Metanephros (tissue), 1 donor: ENCODE data around the gene ZNF180. TPM values are rescaled to one million over a fixed set of nuclear protein-coding genes. Genes with fewer than 3 reads are reported as not detected.

ENCODE experiments used
- total RNA-seq: library from RNA; depleted of rRNA; stranded (reverse); fragments of >200 nt; gene quantifications from one replicate; pipeline ENCODE4 v1.2.3, GENCODE V29; 2014

ZNF180 gene
- 15.0 TPM for total RNA-seq

GRCh38 chr19:44499962-44500949 lies at the start of gene ZNF180:
ZNF180 (minus strand) TSS chr19:44500522; CDS start chr19:44497334, 3,188 bp downstream.

DNA sequence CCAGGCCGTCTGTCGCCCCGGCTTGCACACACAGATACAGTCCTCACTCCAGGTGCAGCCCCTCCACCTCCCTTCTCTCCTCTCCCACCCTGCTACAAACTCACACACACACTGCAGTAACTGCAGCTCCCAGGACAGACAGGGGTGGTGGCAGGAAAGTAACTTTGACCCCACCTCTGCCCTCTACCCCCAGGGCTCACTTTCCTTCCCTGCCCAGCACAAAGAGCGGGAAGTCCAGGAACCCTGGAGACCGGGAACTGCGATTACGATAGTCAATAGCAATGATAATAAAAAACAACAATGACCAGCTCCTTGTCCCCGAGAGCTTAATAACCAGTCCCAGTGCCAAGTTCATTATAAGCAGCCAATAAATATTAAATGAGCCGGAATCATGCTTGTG lies 29.2 kb upstream of the ZNF180 start, which contains the start of gene CEACAM20:
CEACAM20 (minus strand) TSS at position 140 of the 400 bp plus-strand sequence. CDS start 166 bp downstream, outside the sequence.

GRCh38 chr19:44447916-44448674 lies 52.2 kb downstream of the ZNF180 start, which contains the start of gene ZNF229:
ZNF229 (minus strand) TSS chr19:44448472; CDS start chr19:44442847, 5,625 bp downstream.

Other genes with a start within 250 kb of the ZNF180 start
- gene ZNF233, start 240.6 kb downstream of the ZNF180 start, total RNA-seq: 2.6 TPM
- 13.5 TPM for gene ZNF235, start 195.5 kb downstream of the ZNF180 start, total RNA-seq
- gene ZNF112, start 143.8 kb downstream of the ZNF180 start, total RNA-seq: 11.9 TPM
- 6.4 TPM for gene ZNF285, start 98.9 kb downstream of the ZNF180 start, total RNA-seq
- 10.8 TPM for gene ZNF229, start 52.0 kb downstream of the ZNF180 start, total RNA-seq
- gene CEACAM20, start 29.2 kb upstream of the ZNF180 start, total RNA-seq: not detected
- gene IGSF23, start 113.0 kb upstream of the ZNF180 start, total RNA-seq: 0.76 TPM
- 51.9 TPM for gene PVR, start 143.4 kb upstream of the ZNF180 start, total RNA-seq
- 4.1 TPM for gene CEACAM19, start 171.0 kb upstream of the ZNF180 start, total RNA-seq
- gene CEACAM16, start 198.6 kb upstream of the ZNF180 start, total RNA-seq: not detected
- gene BCL3, start 248.2 kb upstream of the ZNF180 start, total RNA-seq: 15.7 TPM